ENCODE results near the gene FBXO24.
"Not testable (repeated sequence)": the region's sequence is repeated elsewhere in the genome, so short reads cannot be mapped to it uniquely, and the experiment has no call there.

The FBXO24 gene

GRCh38 chr7:100561491-100562194, 24.5 kb upstream of the FBXO24 start:
- DNase-seq, result no peak

GRCh38 chr7:100562195-100563099, 23.7 kb upstream of the FBXO24 start:
- no peak for DNase-seq

- no peak for DNase-seq
Measured at GRCh38 chr7:100563100-100563564, 23.0 kb upstream of the FBXO24 start.

GRCh38 chr7:100563809-100564400, 22.2 kb upstream of the FBXO24 start:
- peak; percentile 16 for DNase-seq

DNA sequence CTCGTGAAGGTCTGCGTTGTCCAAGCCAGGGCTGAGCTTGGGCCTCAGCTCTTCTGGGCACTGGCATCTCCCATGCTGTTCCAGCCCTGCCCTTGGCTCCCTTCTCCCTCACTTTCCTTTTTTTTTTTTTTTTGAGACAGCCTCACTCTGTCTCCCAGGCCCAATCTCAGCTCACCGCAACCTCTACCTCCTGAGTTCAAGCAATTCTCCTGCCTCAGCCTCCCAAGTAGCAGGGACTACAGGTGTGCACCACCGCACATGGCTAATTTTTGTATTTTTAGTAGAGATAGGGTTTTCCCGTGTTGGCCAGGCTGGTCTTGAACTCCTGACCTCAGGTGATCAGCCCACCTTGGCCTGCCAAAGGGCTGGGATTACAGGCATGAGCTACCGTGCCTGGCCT, 21.7 kb upstream of the FBXO24 start:
- not testable (repeated sequence) for DNase-seq

GRCh38 chr7:100565133-100565571, 21.0 kb upstream of the FBXO24 start:
- no peak for DNase-seq

DNA sequence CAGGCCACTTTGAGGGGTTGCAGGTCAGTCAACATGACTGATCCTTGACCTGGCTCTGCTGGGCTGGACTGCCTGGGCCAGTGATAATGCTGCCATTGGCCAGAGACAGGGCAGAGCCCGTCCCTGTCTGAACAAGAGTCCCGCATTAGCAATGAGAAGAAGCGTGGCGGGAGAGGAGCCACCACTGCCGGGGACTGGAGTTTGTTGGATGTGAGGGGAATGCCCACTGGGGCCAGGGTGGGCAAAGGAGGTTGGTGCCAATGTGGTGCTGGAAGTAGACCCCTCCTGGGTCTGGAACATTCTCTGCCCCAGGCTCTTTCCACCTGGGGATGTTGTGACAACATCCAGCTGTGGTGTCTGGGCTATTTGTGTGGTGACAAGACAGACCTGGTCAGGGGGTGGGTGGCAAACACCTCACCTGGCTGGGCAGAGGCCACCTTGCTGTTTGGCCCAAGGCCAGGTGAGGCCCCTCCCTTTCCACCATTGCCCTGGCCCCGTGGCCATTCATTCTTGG, 20.1 kb upstream of the FBXO24 start:
- DNase-seq, result no peak

GRCh38 chr7:100567031-100567730, 18.9 kb upstream of the FBXO24 start:
- DNase-seq, result no peak

GRCh38 chr7:100567751-100568175, 18.4 kb upstream of the FBXO24 start:
- no peak for DNase-seq

DNA sequence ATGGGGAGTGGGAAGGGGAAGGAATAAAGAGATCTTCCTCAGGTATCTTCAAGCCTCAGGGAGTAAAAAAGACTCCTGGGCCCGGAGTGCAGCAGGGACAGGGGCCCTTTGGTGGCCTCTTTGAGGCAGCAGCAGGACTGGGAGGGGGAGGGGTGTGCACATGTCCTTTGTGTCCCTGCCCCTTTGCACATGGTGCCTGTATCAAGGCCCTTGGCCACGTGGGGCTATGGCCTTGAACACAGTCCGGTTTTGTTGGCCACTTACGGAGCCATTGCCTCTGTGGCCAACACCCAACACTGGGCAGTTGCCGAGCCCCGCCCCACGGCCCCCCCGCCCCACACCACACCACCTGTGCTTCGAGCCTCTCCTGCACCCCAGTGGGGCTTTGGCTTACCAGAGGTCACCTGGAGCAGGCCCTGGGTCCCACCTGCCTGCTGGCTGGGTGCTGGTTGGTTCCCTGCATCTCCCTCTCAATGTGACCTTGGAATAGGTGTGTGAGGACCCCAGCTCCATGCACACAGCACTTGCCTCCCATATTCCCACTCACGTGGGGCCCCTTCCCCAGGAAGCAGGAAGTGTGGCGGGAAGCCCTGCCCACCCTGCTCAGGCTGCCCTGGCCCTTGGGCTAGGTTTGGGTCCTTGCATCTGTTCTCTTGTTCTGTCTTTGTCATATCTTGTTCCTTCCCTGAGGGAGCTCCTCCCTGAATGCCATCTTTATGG, 17.8 kb upstream of the FBXO24 start:
- no peak for DNase-seq

GRCh38 chr7:100568896-100569844, 17.0 kb upstream of the FBXO24 start:
- no peak for DNase-seq

DNA sequence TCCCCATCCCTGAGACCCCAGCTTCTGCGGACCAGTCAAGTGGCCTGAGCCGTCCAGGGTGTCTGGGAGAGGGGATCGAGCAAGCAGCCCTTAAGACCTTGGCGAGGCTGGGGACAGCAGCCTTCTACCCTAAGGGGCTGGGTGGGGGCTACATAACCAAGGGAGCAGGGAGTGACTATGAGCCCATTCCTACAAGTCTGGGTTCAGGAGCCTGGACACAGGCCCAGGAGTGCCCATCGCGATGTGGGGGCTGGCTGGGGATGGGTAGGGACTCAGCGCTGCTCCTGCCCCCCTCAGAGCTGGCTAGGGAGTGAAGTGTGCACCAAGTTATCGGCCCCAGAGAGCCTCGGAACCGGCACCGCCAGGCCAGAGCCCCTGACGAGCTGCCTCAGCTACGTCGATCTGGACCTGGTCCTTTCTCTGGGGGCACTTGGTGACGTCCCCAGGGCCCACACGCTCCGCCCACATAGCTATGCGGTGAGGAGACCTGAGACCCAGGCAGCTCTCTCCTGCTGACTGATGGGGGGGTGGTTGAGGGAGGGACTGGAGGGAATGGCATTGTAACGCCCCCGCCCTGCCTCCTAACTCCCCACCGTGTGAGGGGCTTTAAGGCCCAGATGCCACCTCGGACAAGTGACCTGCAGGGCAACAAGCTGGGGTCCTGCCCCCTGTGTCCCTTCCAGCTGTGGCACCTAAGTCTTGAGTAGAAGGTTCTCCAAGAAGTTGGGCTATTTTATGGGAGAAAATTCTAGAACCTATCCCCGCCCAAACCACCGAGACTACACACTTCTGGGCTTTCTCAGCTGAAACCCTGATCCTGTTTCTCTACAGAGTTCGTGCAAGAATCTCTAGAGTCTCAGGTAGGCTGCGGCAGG, 14.9 kb upstream of the FBXO24 start:
- no peak for DNase-seq

DNA sequence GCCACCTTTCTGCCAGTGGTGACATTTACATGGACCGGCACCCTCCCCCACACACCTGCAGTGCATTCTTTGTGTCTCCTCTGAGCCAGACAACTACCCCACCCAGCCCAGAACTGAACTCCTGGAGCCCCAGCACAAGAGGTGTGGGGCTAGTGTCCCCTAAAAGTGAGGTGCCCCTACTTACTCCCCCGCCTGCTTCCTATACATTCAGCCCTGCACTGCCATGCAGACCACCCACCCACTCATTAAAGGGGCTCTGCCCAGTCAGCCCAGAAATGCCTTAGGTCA, 14.4 kb upstream of the FBXO24 start:
- no peak for DNase-seq

- no peak for DNase-seq
Measured at GRCh38 chr7:100572281-100572948, 13.7 kb upstream of the FBXO24 start.

DNA sequence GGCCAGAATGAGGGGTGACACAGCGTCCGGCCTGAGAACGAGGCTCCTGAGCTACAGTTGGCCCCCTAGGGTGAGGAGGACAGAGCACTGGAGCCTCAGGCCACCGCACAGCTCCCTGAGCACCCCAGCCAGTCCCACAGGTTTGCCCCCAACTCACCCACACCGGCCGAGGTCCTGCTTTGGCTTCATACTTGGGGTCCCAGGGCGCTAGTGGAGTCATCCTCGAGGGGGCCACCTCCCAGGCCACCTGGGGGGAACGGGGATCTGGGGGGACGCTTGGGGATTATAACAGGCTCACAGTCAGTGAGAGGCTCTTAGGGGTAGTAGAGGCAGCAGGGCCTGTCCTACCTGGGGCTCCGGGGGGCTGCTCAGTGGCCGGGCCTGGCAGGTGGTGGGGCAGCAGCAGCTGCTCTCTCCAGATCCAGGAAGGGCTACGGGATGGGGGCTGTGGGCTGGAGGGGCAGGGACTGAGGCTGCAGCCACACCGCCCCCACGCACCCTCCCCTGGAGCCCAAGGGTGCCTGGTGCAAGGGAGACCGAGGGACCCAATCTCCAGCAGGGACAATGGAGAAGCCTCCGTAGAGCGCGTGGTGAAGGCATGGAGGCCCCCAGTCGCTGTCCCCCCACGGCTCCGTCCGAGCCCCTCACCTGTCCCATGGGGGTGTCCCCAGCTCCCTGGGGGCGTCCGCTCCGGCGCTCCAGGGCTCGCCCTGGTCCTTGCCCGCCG, 13.0 kb upstream of the FBXO24 start:
- DNase-seq, result no peak

GRCh38 chr7:100573691-100574361, 12.3 kb upstream of the FBXO24 start, which contains the start of gene SAP25:
Gene SAP25 (minus strand): TSS chr7:100573900. CDS start chr7:100573742, 158 bp downstream.
- DNase-seq, result no peak

GRCh38 chr7:100574362-100575205, 11.5 kb upstream of the FBXO24 start:
- DNase-seq, result no peak
